ENCODE data around the gene EFHB. TPM values are rescaled to one million over a fixed set of nuclear protein-coding genes. Genes with fewer than 3 reads are reported as not detected.

The EFHB gene
- total RNA-seq, 4 donors from 2014 or later: 0.50 to 3.7 (median 0.84) TPM; not detected in 1

- intact Hi-C loops (cut with DNase I): no loop called here
- WGBS: 86% methylated on average over 7 of the region's 7 CpGs
These were observed 3.7 kb upstream of the EFHB start for GRCh38 chr3:19937459-19938294.

GRCh38 chr3:19932422-19932821, 1.6 kb downstream of the EFHB start:
- DNase-seq (ENCODE audit: extremely low spot score): no peak
- WGBS: 90% methylated on average over 2 of the region's 2 CpGs

More at GRCh38 chr3:19937459-19938294, 3.7 kb upstream of the EFHB start:
- peaks cover 0 to 10% (median 0%) of the 10 kb centered on the region in 4 donors for H3K27me3 ChIP-seq
- no peak for TF ChIP-seq CTCF (IDR thresholded peaks at IDR 0.05)
- TF ChIP-seq POLR2AphosphoS5 (IDR thresholded peaks at IDR 0.05): no peak
- TF ChIP-seq POLR2A (IDR thresholded peaks at IDR 0.05; ENCODE audit: low read depth): no peak
- TF ChIP-seq EP300 (IDR thresholded peaks at IDR 0.05): no peak
- no peak overlapping the region for H3K27ac ChIP-seq (replicated peaks in 1 of 4)
- H3K4me1 ChIP-seq: no peaks in the 10 kb centered on the region
- H3K4me3 ChIP-seq: no peak overlapping the region
- no peaks in the 10 kb centered on the region for H3K36me3 ChIP-seq
- DNase-seq (ENCODE audit: extremely low spot score): no peak
- no peaks in the 10 kb centered on the region for H3K9me3 ChIP-seq

GRCh38 chr3:19931767-19932188, 2.2 kb downstream of the EFHB start:
- WGBS: 58% methylated on average over 1 of the region's 1 CpG
- DNase-seq (ENCODE audit: extremely low spot score): no peak
- intact Hi-C loops (cut with DNase I): no loop called here
- Histone ChIP-seq H3K27me3 (peaks cover 0 to 10% (median 0%) of the 10 kb centered on the region in 4 donors), H3K27ac (replicated peaks in 1 of 4) (no peak overlapping the region), H3K9me3 (no peaks in the 10 kb centered on the region), H3K4me3 (no peak overlapping the region), H3K4me1 (no peaks in the 10 kb centered on the region), H3K36me3 (no peaks in the 10 kb centered on the region)
- no peak for TF ChIP-seq CTCF (IDR thresholded peaks at IDR 0.05)
- no peak for TF ChIP-seq POLR2AphosphoS5 (IDR thresholded peaks at IDR 0.05)
- TF ChIP-seq POLR2A (IDR thresholded peaks at IDR 0.05; ENCODE audit: low read depth): no peak
- TF ChIP-seq EP300 (IDR thresholded peaks at IDR 0.05): no peak

More at GRCh38 chr3:19932422-19932821, 1.6 kb downstream of the EFHB start:
- no peak overlapping the region for H3K27ac ChIP-seq (replicated peaks in 1 of 4)
- TF ChIP-seq POLR2AphosphoS5 (IDR thresholded peaks at IDR 0.05) (no peak), CTCF (IDR thresholded peaks at IDR 0.05) (no peak), POLR2A (IDR thresholded peaks at IDR 0.05; ENCODE audit: low read depth) (no peak), EP300 (IDR thresholded peaks at IDR 0.05) (no peak)
- H3K4me3 ChIP-seq: no peak overlapping the region
- no peaks in the 10 kb centered on the region for H3K36me3 ChIP-seq
- peaks cover 0 to 10% (median 0%) of the 10 kb centered on the region in 4 donors for H3K27me3 ChIP-seq
- intact Hi-C loops (cut with DNase I): no loop called here
- no peaks in the 10 kb centered on the region for H3K9me3 ChIP-seq
- no peaks in the 10 kb centered on the region for H3K4me1 ChIP-seq

GRCh38 chr3:19931180-19931692, 2.8 kb downstream of the EFHB start:
- H3K9me3 ChIP-seq: no peaks in the 10 kb centered on the region
- intact Hi-C loops (cut with DNase I): no loop called here
- no peak overlapping the region for H3K4me3 ChIP-seq
- H3K27me3 ChIP-seq: peaks cover 0 to 10% (median 0%) of the 10 kb centered on the region in 4 donors
- no peak for DNase-seq (ENCODE audit: extremely low spot score)
- H3K4me1 ChIP-seq: no peaks in the 10 kb centered on the region
- WGBS: 81% methylated on average over 2 of the region's 2 CpGs
- H3K36me3 ChIP-seq: no peaks in the 10 kb centered on the region
- H3K27ac ChIP-seq (replicated peaks in 1 of 4): no peak overlapping the region
- TF ChIP-seq POLR2A (IDR thresholded peaks at IDR 0.05; ENCODE audit: low read depth): no peak
- no peak for TF ChIP-seq CTCF (IDR thresholded peaks at IDR 0.05)
- no peak for TF ChIP-seq POLR2AphosphoS5 (IDR thresholded peaks at IDR 0.05)
- no peak for TF ChIP-seq EP300 (IDR thresholded peaks at IDR 0.05)

All from esophagus muscularis mucosa (tissue), 4 donors.